ENCODE results near the gene PNKD. TPM values are rescaled to one million over a fixed set of nuclear protein-coding genes. Genes with fewer than 3 reads are reported as not detected.

Gene PNKD
- total and polyA plus RNA-seq, 10 of the 15 experiments (the other 5 are each of a cell fraction or from before 2014, with no cell fraction given): 27.2 to 106 (median 61.3) TPM

DNA sequence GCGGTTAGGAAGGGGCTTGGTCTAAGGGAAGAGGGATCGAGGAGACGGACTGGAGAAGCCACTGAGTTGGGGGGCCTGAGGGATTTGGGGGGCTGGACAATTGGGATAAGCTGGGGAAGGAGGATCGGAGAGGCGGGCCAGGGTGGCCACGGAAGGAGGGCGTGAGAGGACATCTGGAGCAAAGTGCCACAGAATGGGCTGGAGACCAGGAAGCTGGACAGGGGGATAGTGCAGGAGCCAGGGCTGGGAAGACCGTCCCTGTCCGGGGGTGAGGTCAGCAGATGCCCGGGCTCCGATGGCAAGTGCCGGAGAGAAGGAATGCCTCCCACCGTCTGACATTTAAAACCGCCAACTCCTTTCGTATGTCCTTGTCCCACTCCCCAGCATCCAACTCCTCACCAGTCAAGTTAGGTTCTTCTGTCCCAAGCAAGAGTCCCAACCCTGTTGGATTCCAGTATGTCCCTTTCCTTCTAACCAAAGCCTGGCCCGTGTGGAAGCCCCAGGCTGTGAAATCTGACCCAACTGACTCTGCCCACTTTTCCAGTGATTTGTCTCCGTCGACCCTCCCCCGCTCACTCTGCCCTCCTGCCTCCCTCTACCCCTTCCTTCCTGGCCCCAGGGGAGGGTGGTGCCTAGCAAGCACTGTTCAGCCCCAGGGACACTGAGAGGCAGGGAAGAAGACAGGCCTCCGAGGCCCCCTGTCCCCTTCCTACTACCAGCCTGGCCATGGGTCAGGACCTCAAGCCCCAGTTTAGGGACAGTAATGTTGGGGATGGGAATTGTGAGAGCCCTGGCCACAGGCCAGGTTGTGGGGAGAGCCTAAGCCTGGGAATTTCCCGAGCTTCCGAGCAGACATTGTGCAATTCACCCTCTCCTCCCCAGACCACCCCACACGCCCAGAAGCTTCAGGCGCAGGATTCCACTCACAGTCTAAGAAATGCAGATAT, 53.5 kb downstream of the PNKD start:
- TF ChIP-seq MEF2B (IDR thresholded peaks at IDR 0.05; ENCODE audit: partially characterized antibody, poor library complexity, severe bottlenecking) (peak; percentile 52), IKZF2 (IDR thresholded peaks at IDR 0.05) (peak; percentile 52 to 59), CBX5 (IDR thresholded peaks at IDR 0.05; ENCODE audit: low read depth) (no peak), IKZF1 (conservative IDR thresholded peaks at IDR 0.05) (peak; percentile 50), MTA2 (IDR thresholded peaks at IDR 0.05; ENCODE audit: low read depth) (0 out of 2 replicates have a peak, but pooled peaks have one; percentile 18)
- TF ChIP-seq, protein P1, sequence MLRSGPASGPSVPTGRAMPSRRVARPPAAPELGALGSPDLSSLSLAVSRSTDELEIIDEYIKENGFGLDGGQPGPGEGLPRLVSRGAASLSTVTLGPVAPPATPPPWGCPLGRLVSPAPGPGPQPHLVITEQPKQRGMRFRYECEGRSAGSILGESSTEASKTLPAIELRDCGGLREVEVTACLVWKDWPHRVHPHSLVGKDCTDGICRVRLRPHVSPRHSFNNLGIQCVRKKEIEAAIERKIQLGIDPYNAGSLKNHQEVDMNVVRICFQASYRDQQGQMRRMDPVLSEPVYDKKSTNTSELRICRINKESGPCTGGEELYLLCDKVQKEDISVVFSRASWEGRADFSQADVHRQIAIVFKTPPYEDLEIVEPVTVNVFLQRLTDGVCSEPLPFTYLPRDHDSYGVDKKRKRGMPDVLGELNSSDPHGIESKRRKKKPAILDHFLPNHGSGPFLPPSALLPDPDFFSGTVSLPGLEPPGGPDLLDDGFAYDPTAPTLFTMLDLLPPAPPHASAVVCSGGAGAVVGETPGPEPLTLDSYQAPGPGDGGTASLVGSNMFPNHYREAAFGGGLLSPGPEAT (IDR thresholded peaks at IDR 0.05; ENCODE audit: low read depth): 0 out of 2 replicates have a peak, but pooled peaks have one; percentile 18
- Histone ChIP-seq H3K4me1 (ENCODE audit: control insufficient read depth, insufficient read depth, low read length) (peaks cover 22% of the 10 kb centered on the region), H3K4me3 (peak overlapping the region; percentile 69), H4K20me1 (ENCODE audit: control insufficient read depth, insufficient read depth) (no peaks in the 10 kb centered on the region), H3K4me2 (ENCODE audit: control insufficient read depth, insufficient read depth) (peak overlapping the region; percentile 78), H3K27me3 (replicated peaks in 1 of 2; ENCODE audit: control insufficient read depth in 2 of 2, insufficient read depth in 2 of 2, low read length in 1 of 2) (no peaks in the 10 kb centered on the region), H3K9ac (ENCODE audit: control insufficient read depth, insufficient read depth, low read length) (peak overlapping the region; percentile 53; the same call in 1 of the 2 replicates), H2AFZ (ENCODE audit: control insufficient read depth, low read depth, low read length) (peak overlapping the region; percentile 67), H3K9me3 (replicated peaks; ENCODE audit: control insufficient read depth, insufficient read depth, low read length) (no peaks in the 10 kb centered on the region), H3K27ac (ENCODE audit: control insufficient read depth, insufficient read depth) (peak overlapping the region; percentile 9; the same call in 1 of the 2 replicates), H3K36me3 (ENCODE audit: control insufficient read depth in 2 of 2, insufficient read depth in 2 of 2, low read length in 1 of 2) (no peaks in the 10 kb centered on the region), H3K79me2 (ENCODE audit: control insufficient read depth, insufficient read depth, low read length) (no peaks in the 10 kb centered on the region; the same call in 1 of the 2 replicates)
- in situ Hi-C loops (cut with MboI) (no loop called here), intact Hi-C loops (cut with micrococcal nuclease; ENCODE audit: unreplicated experiment) (loop anchor here (5.0 kb wide), 1 partner anchor 34 kb away; the partner anchor contains the start of gene CATIP)
- ATAC-seq: peak; percentile 13
- POLR2A ChIA-PET: interaction anchor here (1.3 to 2.3 kb wide), 2 partner anchors 9 to 36 kb away, joined by 4 to 17 read pairs; no protein-coding TSS in a partner anchor
- TSS peak; percentile 89 for BruUV-seq (replicated peaks)
- SMC1A ChIA-PET (ENCODE audit: uncharacterized antibody, unreplicated experiment): interaction anchor here (0.6 to 3.2 kb wide), 3 partner anchors 32 to 69 kb away, joined by 3 to 7 read pairs (median 4); no protein-coding TSS in a partner anchor
- no peak for DNase-seq (ENCODE audit: low read depth, low spot score)
- CTCF ChIA-PET: interaction anchor here (0.7 to 4.3 kb wide), 5 partner anchors 20 to 963 kb away, joined by 3 to 15 read pairs (median 4); partner anchors contain the start of gene CATIP
- 14% methylated on average over 22 of the region's 24 CpGs for WGBS (ENCODE audit: insufficient coverage, insufficient replicate concordance, low lambda C conversion rate, missing lambda C conversion rate)
- RAD21 ChIA-PET (ENCODE audit: unreplicated experiment): interaction anchor here (1.0 kb wide), 1 partner anchor 72 kb away, joined by 4 read pairs; no protein-coding TSS in a partner anchor
- FAIRE-seq: no peak
